ENCODE measurements around the gene HOXB4.

DNA sequence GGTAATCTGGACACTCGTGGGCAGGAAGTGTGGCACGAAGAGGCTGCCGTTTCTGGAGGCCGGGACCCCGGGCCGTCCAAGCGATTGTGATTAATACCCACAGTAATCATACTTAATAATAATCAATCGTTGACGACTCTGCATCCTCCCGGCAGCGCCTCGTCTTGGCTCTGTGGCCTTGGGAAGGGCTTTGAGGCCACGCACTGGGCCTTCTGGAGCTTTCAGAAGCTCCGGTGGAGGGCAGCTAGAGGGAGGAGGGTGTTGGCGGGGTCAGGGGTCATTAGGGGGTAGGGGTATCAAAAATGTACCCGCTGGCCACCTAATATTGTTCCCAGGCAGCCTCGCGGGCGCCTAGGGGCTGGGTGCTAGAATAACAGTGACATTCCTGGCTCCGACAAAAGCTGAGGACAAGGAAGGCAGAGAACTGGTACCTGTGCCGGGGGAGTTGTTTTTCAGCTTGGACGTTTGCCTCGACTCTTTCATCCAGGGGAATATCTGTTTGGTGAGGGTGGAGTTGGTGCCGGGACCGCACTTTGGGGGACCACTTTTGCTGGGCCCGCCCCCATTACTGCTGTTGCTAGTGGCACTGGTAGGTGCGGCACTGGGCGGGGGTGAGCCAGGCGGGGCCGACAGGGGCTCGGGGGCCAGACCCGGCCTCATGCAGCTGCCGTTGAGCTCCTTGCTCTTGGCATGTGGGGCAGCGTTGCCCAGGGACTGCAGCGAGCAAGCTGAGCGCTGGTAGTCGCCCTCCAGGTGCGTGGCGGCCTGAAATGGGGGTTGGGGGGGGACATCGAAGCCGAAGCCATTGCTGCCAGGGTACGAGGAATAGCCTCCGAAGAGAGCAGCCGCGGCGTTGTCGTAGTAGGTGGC, 26.3 kb downstream of the HOXB4 start:
- TF ChIP-seq, protein P1, sequence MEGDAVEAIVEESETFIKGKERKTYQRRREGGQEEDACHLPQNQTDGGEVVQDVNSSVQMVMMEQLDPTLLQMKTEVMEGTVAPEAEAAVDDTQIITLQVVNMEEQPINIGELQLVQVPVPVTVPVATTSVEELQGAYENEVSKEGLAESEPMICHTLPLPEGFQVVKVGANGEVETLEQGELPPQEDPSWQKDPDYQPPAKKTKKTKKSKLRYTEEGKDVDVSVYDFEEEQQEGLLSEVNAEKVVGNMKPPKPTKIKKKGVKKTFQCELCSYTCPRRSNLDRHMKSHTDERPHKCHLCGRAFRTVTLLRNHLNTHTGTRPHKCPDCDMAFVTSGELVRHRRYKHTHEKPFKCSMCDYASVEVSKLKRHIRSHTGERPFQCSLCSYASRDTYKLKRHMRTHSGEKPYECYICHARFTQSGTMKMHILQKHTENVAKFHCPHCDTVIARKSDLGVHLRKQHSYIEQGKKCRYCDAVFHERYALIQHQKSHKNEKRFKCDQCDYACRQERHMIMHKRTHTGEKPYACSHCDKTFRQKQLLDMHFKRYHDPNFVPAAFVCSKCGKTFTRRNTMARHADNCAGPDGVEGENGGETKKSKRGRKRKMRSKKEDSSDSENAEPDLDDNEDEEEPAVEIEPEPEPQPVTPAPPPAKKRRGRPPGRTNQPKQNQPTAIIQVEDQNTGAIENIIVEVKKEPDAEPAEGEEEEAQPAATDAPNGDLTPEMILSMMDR (IDR thresholded peaks at IDR 0.05) = no peak
- no peak for TF ChIP-seq POLR2A (IDR thresholded peaks at IDR 0.05)

All from adrenal gland (tissue), 5 donors.